DND-41 (cell line): ENCODE results near the gene ACSL3.

Source experiments
- ATAC-seq: fragments of 200-7000 bp; cut with Tn5 transposase; 3 replicates; pipeline ENCODE4 v1.9.1; 2021; ENCODE audit warnings: low read depth; ENCODE audit not compliant: insufficient read depth
- DNase-seq: peaks from one replicate; pipeline ENCODE4 v3.0.0-alpha.2; 2020
- H2AFZ ChIP-seq: 2 replicates; pipeline ENCODE4 v1.6.0; 2012; ENCODE audit warnings: low read depth, low read length
- H3K27ac ChIP-seq: 2 replicates; pipeline ENCODE4 v1.5.1; 2012; ENCODE audit warnings: low read length, inconsistent platforms
- H3K27me3 ChIP-seq: fragments of 200-600 bp; sonication (generic); 2 replicates; pipeline ENCODE4 v1.6.0; 2012; ENCODE audit warnings: low read length, mild to moderate bottlenecking, inconsistent platforms; ENCODE audit not compliant: insufficient read depth, poor library complexity
- H3K36me3 ChIP-seq: 2 replicates; pipeline ENCODE4 v1.5.1; 2012; ENCODE audit warnings: low read length, inconsistent platforms; ENCODE audit not compliant: insufficient read depth
- H3K4me1 ChIP-seq: 2 replicates; pipeline ENCODE4 v1.5.1; 2012; ENCODE audit warnings: mild to moderate bottlenecking, low read length; ENCODE audit not compliant: insufficient read depth
- H3K4me2 ChIP-seq: 2 replicates; pipeline ENCODE4 v1.6.0; 2012; ENCODE audit warnings: mild to moderate bottlenecking, moderate library complexity, low read length, inconsistent platforms; ENCODE audit not compliant: insufficient read depth
- H3K4me3 ChIP-seq, 2 experiments: fragments of 200-600 bp in 1 of 2; shearing (Covaris generic) in 1 of 2; 2 replicates each; pipeline ENCODE4 v1.5.1; 2012 to 2016; ENCODE audit warnings: inconsistent platforms in 2 of 2, low read length in 2 of 2, mild to moderate bottlenecking in 2 of 2, low read depth in 1 of 2, moderate library complexity in 1 of 2
- H3K79me2 ChIP-seq: 2 replicates; pipeline ENCODE4 v1.6.0; 2012; ENCODE audit warnings: low read length, inconsistent platforms; ENCODE audit not compliant: insufficient read depth
- H3K9ac ChIP-seq: 2 replicates; pipeline ENCODE4 v1.6.0; 2012; ENCODE audit warnings: low read depth, mild to moderate bottlenecking, inconsistent platforms, low read length, moderate library complexity
- H3K9me3 ChIP-seq: 2 replicates; pipeline ENCODE4 v1.5.1; 2012; ENCODE audit warnings: low read length, moderate library complexity, mild to moderate bottlenecking, inconsistent platforms; ENCODE audit not compliant: insufficient read depth, severe bottlenecking
- H4K20me1 ChIP-seq: 2 replicates; pipeline ENCODE4 v1.6.0; 2012; ENCODE audit warnings: low read length; ENCODE audit not compliant: insufficient read depth
- CTCF ChIP-seq: IDR thresholded peaks from 2 replicates; pipeline ENCODE4 v1.5.1; 2012; ENCODE audit warnings: borderline replicate concordance, low read length, moderate library complexity, mild to moderate bottlenecking; ENCODE audit not compliant: poor library complexity, severe bottlenecking; ENCODE audit errors: extremely low read depth
- EZH2 ChIP-seq: IDR thresholded peaks from 3 replicates; pipeline ENCODE4 v1.6.1; 2012; ENCODE audit warnings: borderline replicate concordance, low read depth, mild to moderate bottlenecking, moderate library complexity, low read length, inconsistent platforms; ENCODE audit not compliant: severe bottlenecking

Gene ACSL3

GRCh38 chr2:222827417-222827816, 33.4 kb upstream of the ACSL3 start:
- TF ChIP-seq EZH2 (no peak), CTCF (no peak)
- H3K36me3 ChIP-seq = no peaks in the 10 kb centered on the region
- H4K20me1 ChIP-seq = no peaks in the 10 kb centered on the region
- H3K9ac ChIP-seq = no peak overlapping the region
- ATAC-seq (no peak), DNase-seq (no peak)
- H3K79me2 ChIP-seq = no peaks in the 10 kb centered on the region
- peaks cover 7% of the 10 kb centered on the region for H3K27me3 ChIP-seq
- H2AFZ ChIP-seq = no peak overlapping the region
- no peaks in the 10 kb centered on the region for H3K4me1 ChIP-seq
- H3K9me3 ChIP-seq = no peaks in the 10 kb centered on the region
- H3K4me3 ChIP-seq = no peak overlapping the region
- H3K4me2 ChIP-seq = no peak overlapping the region
- H3K27ac ChIP-seq = no peak overlapping the region

- no peak overlapping the region for H2AFZ ChIP-seq
- no peak overlapping the region for H3K4me3 ChIP-seq
- no peak for ATAC-seq
- DNase-seq = no peak
- no peaks in the 10 kb centered on the region for H3K79me2 ChIP-seq
- no peaks in the 10 kb centered on the region for H3K36me3 ChIP-seq
- TF ChIP-seq CTCF (no peak), EZH2 (no peak)
- H3K27ac ChIP-seq = no peak overlapping the region
- H3K27me3 ChIP-seq = peaks cover 7% of the 10 kb centered on the region
- H3K9me3 ChIP-seq = no peaks in the 10 kb centered on the region
- H3K4me2 ChIP-seq = no peak overlapping the region
- no peak overlapping the region for H3K9ac ChIP-seq
- no peaks in the 10 kb centered on the region for H4K20me1 ChIP-seq
- H3K4me1 ChIP-seq = no peaks in the 10 kb centered on the region
Observed at GRCh38 chr2:222828572-222828971, 32.3 kb upstream of the ACSL3 start.

- Histone ChIP-seq H2AFZ (no peak overlapping the region), H3K79me2 (no peaks in the 10 kb centered on the region), H3K9ac (no peak overlapping the region), H3K4me3 (no peak overlapping the region), H4K20me1 (no peaks in the 10 kb centered on the region), H3K27me3 (peaks cover 4% of the 10 kb centered on the region), H3K9me3 (no peaks in the 10 kb centered on the region), H3K4me2 (no peak overlapping the region), H3K36me3 (no peaks in the 10 kb centered on the region), H3K4me1 (no peaks in the 10 kb centered on the region), H3K27ac (no peak overlapping the region)
- ATAC-seq = no peak
- no peak for DNase-seq
- TF ChIP-seq EZH2 = no peak
- no peak for TF ChIP-seq CTCF
Observed at GRCh38 chr2:222830164-222830563, 30.7 kb upstream of the ACSL3 start.

GRCh38 chr2:222833410-222833809, 27.4 kb upstream of the ACSL3 start:
- H2AFZ ChIP-seq = no peak overlapping the region
- DNase-seq (no peak), ATAC-seq (no peak)
- no peak overlapping the region for H3K27ac ChIP-seq
- H3K79me2 ChIP-seq = no peaks in the 10 kb centered on the region
- H3K27me3 ChIP-seq = no peaks in the 10 kb centered on the region
- no peaks in the 10 kb centered on the region for H4K20me1 ChIP-seq
- H3K9ac ChIP-seq = no peak overlapping the region
- no peak overlapping the region for H3K4me3 ChIP-seq
- H3K36me3 ChIP-seq = no peaks in the 10 kb centered on the region
- no peaks in the 10 kb centered on the region for H3K4me1 ChIP-seq
- H3K9me3 ChIP-seq = no peaks in the 10 kb centered on the region
- no peak overlapping the region for H3K4me2 ChIP-seq
- TF ChIP-seq CTCF (no peak), EZH2 (no peak)
